ENCODE data around the gene EPHB2. TPM values are rescaled to one million over a fixed set of nuclear protein-coding genes. Genes with fewer than 3 reads are reported as not detected.

The EPHB2 gene
- polyA plus RNA-seq, 2 of the 4 experiments (the other 2 are of a cell fraction) = 13.0 to 35.3 TPM

GRCh38 chr1:22830757-22831340 is 120.2 kb downstream of the EPHB2 start:
- H3K9me3 ChIP-seq = no peaks in the 10 kb centered on the region
- no peak for FAIRE-seq
- H3K4me1 ChIP-seq = peaks cover 70% of the 10 kb centered on the region
- no peak for ATAC-seq
- peak overlapping the region; percentile 78 to 94 for H3K27ac ChIP-seq
- ChIA-PET CTCF (interaction anchor here (1.4 kb wide), 1 partner anchor 126 kb away, joined by 5 read pairs; no protein-coding TSS in a partner anchor), POLR2A (no interaction called here)
- DNase-seq (ENCODE audit: low read depth in 1 of 2, low spot score in 1 of 2) = no peak
- peak overlapping the region; percentile 69; the same call in 2 of the 3 replicates for H3K4me2 ChIP-seq
- 80% methylated on average over 7 of the region's 7 CpGs for WGBS (ENCODE audit: missing lambda C conversion rate)
- TF ChIP-seq NPAS2 (CRISPR knock-in tag; IDR thresholded peaks at IDR 0.05; ENCODE audit: borderline replicate concordance) (no peak), RNF2 (IDR thresholded peaks at IDR 0.05; ENCODE audit: borderline replicate concordance, low read depth) (no peak), JUN (IDR thresholded peaks at IDR 0.05) (no peak)
- no peak overlapping the region for H3K4me3 ChIP-seq

GRCh38 chr1:22831729-22832413 is 121.2 kb downstream of the EPHB2 start:
- FAIRE-seq (peak; percentile 13), ATAC-seq (peak; percentile 97 to 98), DNase-seq (ENCODE audit: low read depth in 1 of 2, low spot score in 1 of 2) (peak; percentile 84 to 87)
- CTCF ChIA-PET = interaction anchor here (0.8 to 1.4 kb wide), 3 partner anchors 17 to 127 kb away, joined by 3 to 5 read pairs (median 3); no protein-coding TSS in a partner anchor
- peak; percentile 37; the same call in 1 of the 2 replicates for TF ChIP-seq JUNB (IDR thresholded peaks at IDR 0.05)
- no peak for TF ChIP-seq ATOH8 (CRISPR knock-in tag; IDR thresholded peaks at IDR 0.05; ENCODE audit: low read depth)
- no peak for TF ChIP-seq SMC3 (IDR thresholded peaks at IDR 0.05)
- TF ChIP-seq RARB (CRISPR knock-in tag; IDR thresholded peaks at IDR 0.05) = no peak
- TF ChIP-seq, protein P1, sequence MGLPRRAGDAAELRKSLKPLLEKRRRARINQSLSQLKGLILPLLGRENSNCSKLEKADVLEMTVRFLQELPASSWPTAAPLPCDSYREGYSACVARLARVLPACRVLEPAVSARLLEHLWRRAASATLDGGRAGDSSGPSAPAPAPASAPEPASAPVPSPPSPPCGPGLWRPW (IDR thresholded peaks at IDR 0.05) = no peak
- no peak for TF ChIP-seq RFX5 (IDR thresholded peaks at IDR 0.05)
- TF ChIP-seq, protein P2, sequence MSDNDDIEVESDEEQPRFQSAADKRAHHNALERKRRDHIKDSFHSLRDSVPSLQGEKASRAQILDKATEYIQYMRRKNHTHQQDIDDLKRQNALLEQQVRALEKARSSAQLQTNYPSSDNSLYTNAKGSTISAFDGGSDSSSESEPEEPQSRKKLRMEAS (IDR thresholded peaks at IDR 0.05) = 0 out of 2 replicates have a peak, but pooled peaks have one; percentile 25
- TF ChIP-seq FOXS1 (CRISPR knock-in tag; IDR thresholded peaks at IDR 0.05) = no peak
- TF ChIP-seq POLR2AphosphoS2 (conservative IDR thresholded peaks at IDR 0.05; ENCODE audit: low read length) = no peak
- peak; percentile 54 for TF ChIP-seq FOSL2 (IDR thresholded peaks at IDR 0.05)
- peak; percentile 94 for TF ChIP-seq FOSL2 (CRISPR knock-in tag; IDR thresholded peaks at IDR 0.05)
- TF ChIP-seq CBX2 (IDR thresholded peaks at IDR 0.05; ENCODE audit: borderline replicate concordance, low read depth) = no peak
- POLR2A ChIA-PET = no interaction called here
- Histone ChIP-seq H3K4me3 (no peak overlapping the region), H3K4me2 (peak overlapping the region; percentile 69), H3K4me1 (peaks cover 59% of the 10 kb centered on the region), H3K27ac (peak overlapping the region; percentile 78 to 94), H3K9me3 (no peaks in the 10 kb centered on the region)
- 17% methylated on average over 6 of the region's 6 CpGs for WGBS (ENCODE audit: missing lambda C conversion rate)

DNA sequence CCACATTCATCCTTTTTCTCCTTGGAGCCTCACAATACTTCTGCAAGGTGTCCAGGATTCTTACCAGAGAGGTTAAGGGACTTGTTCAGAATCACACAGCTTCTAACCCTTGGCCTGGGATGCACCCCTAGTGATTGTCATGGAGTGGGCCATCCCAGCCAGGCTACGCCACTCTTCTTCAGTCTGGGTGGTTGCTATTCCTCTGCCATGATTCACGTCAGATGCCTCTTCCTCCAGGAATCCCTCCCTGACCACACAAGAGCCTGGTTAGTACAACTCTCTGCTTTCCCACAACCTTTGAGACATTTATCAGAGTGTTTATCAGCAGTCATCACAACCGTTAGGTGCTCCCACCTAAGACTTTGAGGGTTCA is 121.8 kb downstream of the EPHB2 start:
- H3K9me3 ChIP-seq = no peaks in the 10 kb centered on the region
- peak in 1 of 2 experiments; percentile 21; a peak in 4 of 6 replicates for ATAC-seq
- CTCF ChIA-PET = interaction anchor here (0.8 to 1.4 kb wide), 3 partner anchors 16 to 128 kb away, joined by 3 to 5 read pairs (median 3); no protein-coding TSS in a partner anchor
- no peak for FAIRE-seq
- H3K27ac ChIP-seq = peak overlapping the region; percentile 72 to 94
- H3K4me1 ChIP-seq = peaks cover 55% of the 10 kb centered on the region
- peak overlapping the region; percentile 69 for H3K4me2 ChIP-seq
- TF ChIP-seq TP53 (CRISPR knock-in tag; IDR thresholded peaks at IDR 0.05) (no peak), HOXB13 (CRISPR knock-in tag; IDR thresholded peaks at IDR 0.05; ENCODE audit: low read depth) (no peak), POLR2AphosphoS2 (conservative IDR thresholded peaks at IDR 0.05; ENCODE audit: low read length) (no peak), ZFP36 (IDR thresholded peaks at IDR 0.05; ENCODE audit: borderline replicate concordance, partially characterized antibody) (peak; percentile 84), NPAS2 (CRISPR knock-in tag; IDR thresholded peaks at IDR 0.05; ENCODE audit: borderline replicate concordance) (no peak), GATA3 (IDR thresholded peaks at IDR 0.05; ENCODE audit: borderline replicate concordance) (no peak)
- TF ChIP-seq, protein P3, sequence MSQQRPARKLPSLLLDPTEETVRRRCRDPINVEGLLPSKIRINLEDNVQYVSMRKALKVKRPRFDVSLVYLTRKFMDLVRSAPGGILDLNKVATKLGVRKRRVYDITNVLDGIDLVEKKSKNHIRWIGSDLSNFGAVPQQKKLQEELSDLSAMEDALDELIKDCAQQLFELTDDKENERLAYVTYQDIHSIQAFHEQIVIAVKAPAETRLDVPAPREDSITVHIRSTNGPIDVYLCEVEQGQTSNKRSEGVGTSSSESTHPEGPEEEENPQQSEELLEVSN (IDR thresholded peaks at IDR 0.05; ENCODE audit: borderline replicate concordance, low read depth) = no peak
- DNase-seq (ENCODE audit: low read depth in 1 of 2, low spot score in 1 of 2) = peak in 1 of 2 experiments; percentile 13
- H3K4me3 ChIP-seq = no peak overlapping the region
- POLR2A ChIA-PET = no interaction called here
- 48% methylated on average over 3 of the region's 3 CpGs for WGBS (ENCODE audit: missing lambda C conversion rate)
